SK-N-SH treated with all-trans-retinoic acid at 6 μM for 48 hours (cell line): Measurements from ENCODE around the gene ATAD5.

Experiments used
- ATAC-seq: fragments of 200-7000 bp; cut with Tn5 transposase; 3 replicates; pipeline ENCODE4 v1.9.1; 2020; ENCODE audit warnings: mild to moderate bottlenecking, moderate library complexity
- ARNTL ChIP-seq: fragments of 450-650 bp; formaldehyde crosslinking; IDR thresholded peaks from 2 replicates; pipeline ENCODE4 v1.5.0; 2020; ENCODE audit warnings: low read depth, mild to moderate bottlenecking, moderate library complexity, borderline replicate concordance
- BACH2 ChIP-seq: fragments of 250-450 bp; sonication (Bioruptor Pico); IDR thresholded peaks from 2 replicates; pipeline ENCODE4 v1.9.0; 2021; ENCODE audit warnings: mild to moderate bottlenecking, borderline replicate concordance
- CSDC2 ChIP-seq: fragments of 250-450 bp; sonication (Bioruptor Pico); IDR thresholded peaks from 2 replicates; pipeline ENCODE4 v1.5.0; 2020; ENCODE audit warnings: mild to moderate bottlenecking, moderate library complexity
- CSRNP3 ChIP-seq: fragments of 250-450 bp; sonication (Bioruptor Pico); IDR thresholded peaks from 2 replicates; pipeline ENCODE4 v1.5.1; 2021; ENCODE audit warnings: mild to moderate bottlenecking, moderate library complexity
- ESRRG ChIP-seq: fragments of 250-450 bp; sonication (Bioruptor Pico); IDR thresholded peaks from 2 replicates; pipeline ENCODE4 v1.6.1; 2021; ENCODE audit warnings: mild to moderate bottlenecking
- GLIS3 ChIP-seq: fragments of 250-450 bp; sonication (Bioruptor Pico); IDR thresholded peaks from 2 replicates; pipeline ENCODE4 v1.5.0; 2020; ENCODE audit warnings: mild to moderate bottlenecking, moderate library complexity
- ISL1 ChIP-seq: fragments of 250-450 bp; sonication (Bioruptor Pico); IDR thresholded peaks from 2 replicates; pipeline ENCODE4 v2.1.2; 2022; ENCODE audit warnings: mild to moderate bottlenecking, moderate library complexity
- OSR1 ChIP-seq: fragments of 250-450 bp; sonication (Bioruptor Pico); IDR thresholded peaks from 2 replicates; pipeline ENCODE4 v1.8.0; 2022; ENCODE audit warnings: moderate library complexity, mild to moderate bottlenecking, inconsistent platforms
- PATZ1 ChIP-seq: fragments of 250-450 bp; sonication (Bioruptor Pico); IDR thresholded peaks from 2 replicates; pipeline ENCODE4 v1.8.0; 2020; ENCODE audit warnings: mild to moderate bottlenecking, moderate library complexity, borderline replicate concordance
- POU6F1 ChIP-seq: fragments of 250-450 bp; sonication (Bioruptor Pico); IDR thresholded peaks from 2 replicates; pipeline ENCODE4 v1.8.0; 2021; ENCODE audit warnings: low read depth, mild to moderate bottlenecking, moderate library complexity, borderline replicate concordance
- PPARA ChIP-seq: fragments of 250-450 bp; sonication (Bioruptor Pico); IDR thresholded peaks from 2 replicates; pipeline ENCODE4 v1.5.0; 2020; ENCODE audit warnings: mild to moderate bottlenecking, borderline replicate concordance
- RARB ChIP-seq: fragments of 250-450 bp; sonication (Bioruptor Pico); IDR thresholded peaks from 2 replicates; pipeline ENCODE4 v1.8.0; 2021; ENCODE audit warnings: mild to moderate bottlenecking, moderate library complexity
- SNAI2 ChIP-seq: fragments of 250-450 bp; sonication (Bioruptor Pico); IDR thresholded peaks from 2 replicates; pipeline ENCODE4 v1.5.0; 2020; ENCODE audit warnings: mild to moderate bottlenecking, moderate library complexity
- TCF4 ChIP-seq: fragments of 250-450 bp; sonication (Bioruptor Pico); IDR thresholded peaks from 2 replicates; pipeline ENCODE4 v1.8.0; 2021; ENCODE audit warnings: mild to moderate bottlenecking, moderate library complexity, borderline replicate concordance
- TOX ChIP-seq: fragments of 250-450 bp; sonication (Bioruptor Pico); IDR thresholded peaks from 2 replicates; pipeline ENCODE4 v1.8.0; 2021; ENCODE audit warnings: mild to moderate bottlenecking, moderate library complexity, borderline replicate concordance
- ZC3H10 ChIP-seq: fragments of 250-450 bp; sonication (Bioruptor Pico); IDR thresholded peaks from 2 replicates; pipeline ENCODE4 v1.5.1; 2021; ENCODE audit warnings: mild to moderate bottlenecking, moderate library complexity
- ZFP3 ChIP-seq: fragments of 250-450 bp; sonication (Bioruptor Pico); IDR thresholded peaks from 2 replicates; pipeline ENCODE4 v1.5.0; 2020; ENCODE audit warnings: mild to moderate bottlenecking, moderate library complexity
- ZFP30 ChIP-seq: fragments of 450-650 bp; formaldehyde crosslinking; IDR thresholded peaks from 2 replicates; pipeline ENCODE4 v1.5.0; 2022; ENCODE audit warnings: mild to moderate bottlenecking, moderate library complexity
- ZNF565 ChIP-seq: fragments of 450-650 bp; formaldehyde crosslinking; conservative IDR thresholded peaks from 2 replicates; pipeline ENCODE4 v1.5.0; 2020; ENCODE audit warnings: low read depth, mild to moderate bottlenecking, moderate library complexity
- ZNF70 ChIP-seq: fragments of 450-650 bp; formaldehyde crosslinking; IDR thresholded peaks from 2 replicates; pipeline ENCODE4 v1.5.0; 2020; ENCODE audit warnings: mild to moderate bottlenecking, moderate library complexity
- ZNF8 ChIP-seq: fragments of 450-650 bp; formaldehyde crosslinking; IDR thresholded peaks from 2 replicates; pipeline ENCODE4 v1.5.0; 2020; ENCODE audit warnings: mild to moderate bottlenecking, moderate library complexity

The ATAD5 gene

GRCh38 chr17:30840771-30841170 lies 9.0 kb downstream of the ATAD5 start:
- TF ChIP-seq POU6F1 (CRISPR knock-in tag) = no peak
- TF ChIP-seq ZFP30 (CRISPR knock-in tag) = no peak
- no peak for TF ChIP-seq BACH2 (CRISPR knock-in tag)
- TF ChIP-seq OSR1 (CRISPR knock-in tag) = no peak
- TF ChIP-seq ZNF70 (CRISPR knock-in tag) = no peak
- TF ChIP-seq ZFP3 (CRISPR knock-in tag) = no peak
- no peak for TF ChIP-seq ZNF565
- ATAC-seq = no peak

- ATAC-seq = no peak
- no peak for TF ChIP-seq PATZ1 (CRISPR knock-in tag)
- TF ChIP-seq ZFP3 (CRISPR knock-in tag) = no peak
- TF ChIP-seq SNAI2 (CRISPR knock-in tag) = no peak
- TF ChIP-seq ESRRG (CRISPR knock-in tag) = no peak
- no peak for TF ChIP-seq ZC3H10 (CRISPR knock-in tag)
- TF ChIP-seq ZNF565 = no peak
- TF ChIP-seq OSR1 (CRISPR knock-in tag) = no peak
- no peak for TF ChIP-seq BACH2 (CRISPR knock-in tag)
Measured at GRCh38 chr17:30848021-30848420, 16.3 kb downstream of the ATAD5 start.

GRCh38 chr17:30854146-30854545 lies 22.4 kb downstream of the ATAD5 start:
- ATAC-seq = no peak

GRCh38 chr17:30858556-30859250 lies 26.9 kb downstream of the ATAD5 start:
- ATAC-seq = no peak
- TF ChIP-seq ZNF8 (CRISPR knock-in tag) = no peak
- TF ChIP-seq POU6F1 (CRISPR knock-in tag) = no peak
- no peak for TF ChIP-seq CSRNP3 (CRISPR knock-in tag)
- no peak for TF ChIP-seq ISL1
- TF ChIP-seq ZFP3 (CRISPR knock-in tag) = no peak
- no peak for TF ChIP-seq PPARA (CRISPR knock-in tag)
- no peak for TF ChIP-seq ESRRG (CRISPR knock-in tag)
- no peak for TF ChIP-seq TCF4 (CRISPR knock-in tag)
- no peak for TF ChIP-seq TOX (CRISPR knock-in tag)
- TF ChIP-seq ZFP30 (CRISPR knock-in tag) = no peak
- TF ChIP-seq ZNF565 = no peak
- no peak for TF ChIP-seq RARB (CRISPR knock-in tag)
- TF ChIP-seq CSDC2 (CRISPR knock-in tag) = no peak
- no peak for TF ChIP-seq ZC3H10 (CRISPR knock-in tag)
- no peak for TF ChIP-seq ARNTL (CRISPR knock-in tag)
- no peak for TF ChIP-seq SNAI2 (CRISPR knock-in tag)
- no peak for TF ChIP-seq ZNF70 (CRISPR knock-in tag)
- no peak for TF ChIP-seq GLIS3 (CRISPR knock-in tag)
- TF ChIP-seq OSR1 (CRISPR knock-in tag) = no peak
- TF ChIP-seq PATZ1 (CRISPR knock-in tag) = no peak

More at GRCh38 chr17:30854146-30854545, 22.4 kb downstream of the ATAD5 start:
- TF ChIP-seq POU6F1 (CRISPR knock-in tag) (no peak), ZFP3 (CRISPR knock-in tag) (no peak), RARB (CRISPR knock-in tag) (no peak), ZNF565 (no peak), TOX (CRISPR knock-in tag) (no peak), PPARA (CRISPR knock-in tag) (no peak)
